Right lobe of liver (tissue), 6 donors: ENCODE measurements around the gene CCDC50. TPM values are rescaled to one million over a fixed set of nuclear protein-coding genes. Genes with fewer than 3 reads are reported as not detected.

ENCODE experiments used
- ATAC-seq, 4 donors: fragments of 200-7000 bp; cut with Tn5 transposase; one replicate each; pipeline ENCODE4 v1.9.1; 2020; ENCODE audit warnings: mild to moderate bottlenecking in 4 of 4, moderate library complexity in 4 of 4
- DNase-seq, 3 donors: peaks; one replicate each; pipeline ENCODE4 v3.0.0-alpha.2; 2020
- H3K27ac ChIP-seq, 3 donors: fragments of 200-600 bp; one replicate each; pipeline ENCODE4 v1.8.0; 2022
- H3K27me3 ChIP-seq, 2 donors: fragments of 200-600 bp; one replicate each; pipeline ENCODE4 v1.8.0; 2022
- H3K36me3 ChIP-seq, 4 donors: fragments of 200-600 bp; sonication (generic) in 1 of 4; one replicate each; pipeline versions ENCODE4 v1.5.1 to v1.8.0; 2017 to 2022; ENCODE audit warnings: control low read depth in 1 of 4
- H3K4me1 ChIP-seq, 4 donors: fragments of 200-600 bp; sonication (generic) in 1 of 4; one replicate each; pipeline versions ENCODE4 v1.5.1 to v1.8.0; 2017 to 2022; ENCODE audit warnings: control low read depth in 1 of 4
- H3K4me3 ChIP-seq, 3 donors: fragments of 200-600 bp; one replicate each; pipeline ENCODE4 v1.8.0; 2022
- H3K9me3 ChIP-seq, 4 donors: fragments of 200-600 bp; sonication (generic) in 1 of 4; one replicate each; pipeline versions ENCODE4 v1.5.1 to v1.8.0; 2017 to 2022; ENCODE audit warnings: control low read depth in 1 of 4
- POLR2A ChIP-seq: fragments of 450-650 bp; IDR thresholded peaks from one replicate; pipeline ENCODE4 v1.6.1; 2017; ENCODE audit warnings: antibody characterized with exemption, mild to moderate bottlenecking
- WGBS: methylation state at CpG from one replicate; pipeline ENCODE4 v1.1.6; 2018; ENCODE audit warnings: low coverage, low lambda C conversion rate; ENCODE audit not compliant: insufficient coverage; ENCODE audit errors: missing lambda C conversion rate; 5-methylcytosine and 5-hydroxymethylcytosine counted together
- intact Hi-C, 2 donors: fragments of 100-400 bp; cut with DNase I; formaldehyde crosslinking; loops; one replicate each; pipeline versions ENCODE4 v1.11.2 to v1.14.1; 2022
- total RNA-seq, 6 experiments: library from RNA; depleted of rRNA in 2 of 6; stranded (reverse); fragments of >200 nt in 2 of 6; fragmentation: NEBNext Ultra II Directional in 3 of 6; extraction: Animal tissue kit (Norgen Biotek cat#: 25700) in 3 of 6; gene quantifications; one replicate each; pipeline versions ENCODE4 v1.1.0 to v1.2.4, GENCODE V29; 2016 to 2023
- TF ChIP-seq, protein P1 (sequence below), 4 donors: fragments of 200-600 bp in 3 of 4; fragments of 450-650 bp in 1 of 4; IDR thresholded peaks; one replicate each; pipeline versions ENCODE4 v1.5.1 to v1.8.0; 2016 to 2022; ENCODE audit warnings: antibody characterized with exemption in 4 of 4, mild to moderate bottlenecking in 2 of 4
- donor health status: DM: no; HTN: yes; CAD: no.
- donor health status: DM: no; HTN: no; CAD: no.
- donor health status: DM: no; HTN: no; CAD: no.
- donor health status: DM: no; HTN: yes; CAD: no.
- donor health status: DM: no; HTN: yes; CAD: no.

CCDC50 gene
- total RNA-seq, 6 experiments from 2014 or later, result 36.1 to 96.3 (median 65.1) TPM

DNA sequence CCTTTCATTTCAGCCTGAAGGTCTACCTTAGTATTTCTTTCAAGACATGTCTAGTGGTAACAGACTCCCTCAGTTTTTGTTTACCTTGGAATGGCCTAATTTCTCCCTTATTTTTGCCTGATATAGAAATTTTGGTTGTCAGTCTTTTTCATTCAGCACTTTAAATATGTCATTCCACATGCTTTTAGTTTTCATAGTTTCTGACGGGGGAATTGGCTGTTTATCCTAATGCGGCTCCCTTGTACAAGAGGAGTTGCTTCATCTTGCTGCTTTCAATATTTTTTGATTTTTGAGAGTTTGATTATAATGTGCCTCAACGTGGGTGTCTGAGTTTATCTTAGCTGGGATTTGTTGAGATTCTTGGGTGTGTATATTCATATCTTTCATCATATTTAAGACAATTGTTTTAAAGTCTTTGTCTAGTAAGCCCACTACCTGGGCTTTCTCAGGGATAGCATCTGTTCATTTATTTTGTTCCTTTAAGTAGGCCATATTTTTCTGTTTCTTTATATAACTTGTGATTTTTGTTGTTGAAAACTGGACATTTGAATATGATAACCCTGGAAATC, 80.7 kb downstream of the CCDC50 start:
- TF ChIP-seq, protein P1, sequence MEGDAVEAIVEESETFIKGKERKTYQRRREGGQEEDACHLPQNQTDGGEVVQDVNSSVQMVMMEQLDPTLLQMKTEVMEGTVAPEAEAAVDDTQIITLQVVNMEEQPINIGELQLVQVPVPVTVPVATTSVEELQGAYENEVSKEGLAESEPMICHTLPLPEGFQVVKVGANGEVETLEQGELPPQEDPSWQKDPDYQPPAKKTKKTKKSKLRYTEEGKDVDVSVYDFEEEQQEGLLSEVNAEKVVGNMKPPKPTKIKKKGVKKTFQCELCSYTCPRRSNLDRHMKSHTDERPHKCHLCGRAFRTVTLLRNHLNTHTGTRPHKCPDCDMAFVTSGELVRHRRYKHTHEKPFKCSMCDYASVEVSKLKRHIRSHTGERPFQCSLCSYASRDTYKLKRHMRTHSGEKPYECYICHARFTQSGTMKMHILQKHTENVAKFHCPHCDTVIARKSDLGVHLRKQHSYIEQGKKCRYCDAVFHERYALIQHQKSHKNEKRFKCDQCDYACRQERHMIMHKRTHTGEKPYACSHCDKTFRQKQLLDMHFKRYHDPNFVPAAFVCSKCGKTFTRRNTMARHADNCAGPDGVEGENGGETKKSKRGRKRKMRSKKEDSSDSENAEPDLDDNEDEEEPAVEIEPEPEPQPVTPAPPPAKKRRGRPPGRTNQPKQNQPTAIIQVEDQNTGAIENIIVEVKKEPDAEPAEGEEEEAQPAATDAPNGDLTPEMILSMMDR (IDR thresholded peaks at IDR 0.05), result no peak
- no peak for TF ChIP-seq POLR2A
- no peak for ATAC-seq
- WGBS, result 75% methylated on average over 3 of the region's 3 CpGs
- Histone ChIP-seq H3K27me3 (no peaks in the 10 kb centered on the region), H3K4me1 (no peaks in the 10 kb centered on the region), H3K27ac (no peak overlapping the region), H3K9me3 (no peaks in the 10 kb centered on the region), H3K36me3 (no peaks in the 10 kb centered on the region), H3K4me3 (no peak overlapping the region)
- no peak for DNase-seq
- intact Hi-C loops, result no loop called here

DNA sequence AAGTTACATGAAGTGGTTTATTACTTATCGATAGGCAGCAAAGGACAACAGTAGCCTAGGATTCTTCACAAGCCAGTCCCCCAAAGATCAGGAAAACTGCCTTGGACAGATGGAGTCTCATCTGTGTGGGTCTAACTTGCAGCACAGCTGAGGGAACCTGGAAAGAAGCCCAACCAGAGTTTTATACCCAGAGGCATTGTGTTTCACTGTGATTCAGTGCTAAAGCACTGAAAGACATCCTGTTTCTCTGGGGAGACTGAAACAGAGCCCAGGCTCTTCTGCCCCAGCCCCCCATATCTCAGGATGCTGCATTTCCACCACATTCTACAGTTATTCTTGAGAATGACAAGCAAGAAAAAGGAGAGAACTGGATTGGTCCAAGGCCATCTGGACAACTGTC, 83.6 kb downstream of the CCDC50 start:
- Histone ChIP-seq H3K9me3 (no peaks in the 10 kb centered on the region), H3K4me1 (no peaks in the 10 kb centered on the region), H3K27me3 (no peaks in the 10 kb centered on the region), H3K4me3 (no peak overlapping the region), H3K36me3 (no peaks in the 10 kb centered on the region), H3K27ac (no peak overlapping the region)
- ATAC-seq (no peak), DNase-seq (no peak)
- intact Hi-C loops, result no loop called here
- 83% methylated on average over 1 of the region's 1 CpG for WGBS
- no peak for TF ChIP-seq POLR2A

DNA sequence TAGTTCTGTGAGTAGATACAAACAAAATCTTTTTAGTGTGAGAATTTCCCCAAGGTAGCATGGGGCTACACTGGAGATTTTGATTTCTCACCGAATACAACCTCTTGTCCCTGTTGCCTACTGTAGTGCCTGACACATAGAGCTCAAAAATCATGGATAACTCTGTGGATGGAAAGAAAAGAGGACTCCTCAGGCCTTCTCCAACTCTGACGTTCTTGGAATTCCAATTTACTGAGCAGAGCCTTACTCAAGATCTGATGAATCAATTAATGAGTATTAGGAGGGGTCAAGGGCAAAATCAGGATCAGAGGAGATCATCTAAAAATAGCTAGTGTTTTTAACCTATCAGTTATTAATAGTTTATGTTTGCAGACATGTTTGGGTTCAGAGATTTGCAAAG, 85.1 kb downstream of the CCDC50 start:
- H3K4me1 ChIP-seq, result no peaks in the 10 kb centered on the region
- H3K9me3 ChIP-seq, result no peaks in the 10 kb centered on the region
- H3K36me3 ChIP-seq, result no peaks in the 10 kb centered on the region
- DNase-seq, result no peak
- no peak for TF ChIP-seq POLR2A
- TF ChIP-seq, protein P1 (IDR thresholded peaks at IDR 0.05), result no peak
- intact Hi-C loops, result no loop called here
- no peak overlapping the region for H3K4me3 ChIP-seq
- no peak overlapping the region for H3K27ac ChIP-seq
- 20% methylated on average over 2 of the region's 2 CpGs for WGBS
- H3K27me3 ChIP-seq, result no peaks in the 10 kb centered on the region
- ATAC-seq, result no peak

DNA sequence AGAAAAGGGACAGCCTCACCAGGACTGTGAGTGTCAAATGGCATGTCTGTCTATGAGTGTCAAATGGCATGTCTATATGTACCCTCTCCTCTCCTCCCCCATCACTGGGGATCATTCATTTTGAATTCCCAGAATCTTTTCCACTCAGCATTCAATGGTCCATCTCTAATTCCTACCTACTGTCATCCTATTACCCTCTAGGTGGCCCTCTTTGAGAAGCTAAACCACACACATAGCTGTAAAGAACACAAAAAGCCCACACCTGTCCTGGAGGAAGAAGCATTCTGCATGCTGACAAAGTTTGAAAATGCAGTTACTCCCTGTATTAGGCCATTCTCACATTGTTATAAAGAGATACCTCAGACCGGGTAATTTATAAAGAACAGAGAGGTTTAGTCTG, 85.5 kb downstream of the CCDC50 start:
- ATAC-seq, result no peak

DNA sequence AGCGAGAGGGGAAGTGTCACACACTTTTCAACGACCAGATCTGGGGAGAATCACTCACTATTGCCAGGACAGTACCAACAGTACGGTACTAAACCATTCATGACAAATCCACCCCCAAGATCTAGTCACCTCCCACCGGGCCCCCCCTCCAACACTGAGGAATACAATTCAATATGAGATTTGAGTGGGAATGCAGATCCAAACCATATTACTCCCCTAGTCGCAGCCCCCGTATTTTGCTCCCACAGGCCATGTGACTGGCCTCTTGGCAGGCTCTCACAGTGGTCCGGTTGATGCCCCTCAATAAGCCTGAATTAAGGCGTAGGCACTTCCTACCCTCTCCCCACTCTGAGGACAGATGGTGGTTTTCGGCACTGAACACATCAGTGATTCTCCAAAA, 86.4 kb downstream of the CCDC50 start:
- Histone ChIP-seq H3K4me1 (no peaks in the 10 kb centered on the region), H3K9me3 (no peaks in the 10 kb centered on the region), H3K27ac (no peak overlapping the region), H3K36me3 (no peaks in the 10 kb centered on the region), H3K27me3 (no peaks in the 10 kb centered on the region), H3K4me3 (no peak overlapping the region)
- DNase-seq, result no peak
- intact Hi-C loops, result no loop called here
- 80% methylated on average over 6 of the region's 9 CpGs for WGBS
- no peak for ATAC-seq
- TF ChIP-seq POLR2A, result no peak
- TF ChIP-seq, protein P1 (IDR thresholded peaks at IDR 0.05), result no peak

More for the DNA sequence above, 85.5 kb downstream of the CCDC50 start:
- intact Hi-C loops, result no loop called here
- Histone ChIP-seq H3K4me1 (no peaks in the 10 kb centered on the region), H3K9me3 (no peaks in the 10 kb centered on the region), H3K4me3 (no peak overlapping the region), H3K36me3 (no peaks in the 10 kb centered on the region), H3K27ac (no peak overlapping the region), H3K27me3 (no peaks in the 10 kb centered on the region)
- TF ChIP-seq, protein P1 (IDR thresholded peaks at IDR 0.05), result no peak
- no peak for TF ChIP-seq POLR2A
- WGBS, result 80% methylated on average over 1 of the region's 1 CpG
- DNase-seq, result no peak
